PC-3 (cell line): ENCODE results near the gene THRB.

Source experiments
- EZH2 ChIP-seq: fragments of 300-600 bp; sonication (generic); IDR thresholded peaks from one replicate; pipeline ENCODE4 v1.6.1; 2017; ENCODE audit warnings: antibody characterized with exemption, mild to moderate bottlenecking, low read length; ENCODE audit not compliant: unreplicated experiment
- TF ChIP-seq, protein P1 (sequence below): fragments of 300-600 bp; sonication (generic); conservative IDR thresholded peaks from 2 replicates; pipeline ENCODE4 v1.5.1; 2017; ENCODE audit warnings: antibody characterized with exemption, low read depth, mild to moderate bottlenecking, low read length

DNA sequence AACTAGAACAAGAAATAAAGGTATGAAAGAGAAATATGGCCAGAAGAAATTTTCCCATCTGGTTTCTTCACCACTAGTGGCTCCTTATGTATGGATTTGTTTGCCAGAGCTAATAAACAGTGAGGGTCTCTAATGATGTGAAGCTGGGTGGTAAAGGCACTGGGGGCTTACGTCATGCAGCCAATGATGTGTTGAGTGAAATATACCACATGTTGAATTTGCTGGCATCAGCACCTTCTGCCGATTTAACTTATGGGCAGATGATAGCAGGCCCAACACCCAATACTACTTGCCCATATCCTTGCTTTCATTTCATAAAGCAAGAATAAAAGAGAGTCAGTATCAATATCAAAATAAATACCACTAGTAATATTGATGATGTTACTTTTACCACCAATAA is 133.0 kb downstream of the THRB start:
- TF ChIP-seq, protein P1, sequence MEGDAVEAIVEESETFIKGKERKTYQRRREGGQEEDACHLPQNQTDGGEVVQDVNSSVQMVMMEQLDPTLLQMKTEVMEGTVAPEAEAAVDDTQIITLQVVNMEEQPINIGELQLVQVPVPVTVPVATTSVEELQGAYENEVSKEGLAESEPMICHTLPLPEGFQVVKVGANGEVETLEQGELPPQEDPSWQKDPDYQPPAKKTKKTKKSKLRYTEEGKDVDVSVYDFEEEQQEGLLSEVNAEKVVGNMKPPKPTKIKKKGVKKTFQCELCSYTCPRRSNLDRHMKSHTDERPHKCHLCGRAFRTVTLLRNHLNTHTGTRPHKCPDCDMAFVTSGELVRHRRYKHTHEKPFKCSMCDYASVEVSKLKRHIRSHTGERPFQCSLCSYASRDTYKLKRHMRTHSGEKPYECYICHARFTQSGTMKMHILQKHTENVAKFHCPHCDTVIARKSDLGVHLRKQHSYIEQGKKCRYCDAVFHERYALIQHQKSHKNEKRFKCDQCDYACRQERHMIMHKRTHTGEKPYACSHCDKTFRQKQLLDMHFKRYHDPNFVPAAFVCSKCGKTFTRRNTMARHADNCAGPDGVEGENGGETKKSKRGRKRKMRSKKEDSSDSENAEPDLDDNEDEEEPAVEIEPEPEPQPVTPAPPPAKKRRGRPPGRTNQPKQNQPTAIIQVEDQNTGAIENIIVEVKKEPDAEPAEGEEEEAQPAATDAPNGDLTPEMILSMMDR, result no peak
- no peak for TF ChIP-seq EZH2
